IMR-90 (cell line): ENCODE measurements around the gene CDKN2D. TPM values are rescaled to one million over a fixed set of nuclear protein-coding genes. Genes with fewer than 3 reads are reported as not detected.

ENCODE experiments used
- ATAC-seq: fragments of 200-7000 bp; cut with Tn5 transposase; 2 replicates; pipeline ENCODE4 v1.9.1; 2020; ENCODE audit warnings: low read depth, mild to moderate bottlenecking, moderate library complexity
- BruUV-seq: library from RNA; stranded (reverse); fragments of 400-500 nt; replicated peaks from 2 replicates; lab custom pipeline; 2021; lab: Mats Ljungman, UMichigan
- CTCF ChIA-PET: fragments of 300-600 bp; formaldehyde crosslinking; extraction: SDS; loops from one replicate; lab custom pipeline; 2021; ENCODE audit warnings: antibody characterized with exemption; lab: Yijun Ruan, JAX
- POLR2A ChIA-PET: fragments of 300-600 bp; sonication (Branson Sonifier 250); formaldehyde crosslinking; loops from one replicate; lab custom pipeline; 2022; ENCODE audit warnings: antibody characterized with exemption; ENCODE audit not compliant: unreplicated experiment; lab: Charles Lee
- DNase-seq: peaks from one replicate; pipeline ENCODE4 v3.0.0; 2013
- H2AFZ ChIP-seq: replicated peaks from 2 replicates; pipeline ENCODE3; 2013; ENCODE audit warnings: low read length, mild to moderate bottlenecking; ENCODE audit not compliant: poor library complexity
- H2AK5ac ChIP-seq: 2 replicates; pipeline ENCODE4 v1.6.1; 2013; ENCODE audit warnings: low read depth, low read length, inconsistent platforms
- H2AK9ac ChIP-seq: replicated peaks from 2 replicates; pipeline ENCODE3; 2013; ENCODE audit warnings: mild to moderate bottlenecking, low read depth, low read length, moderate library complexity; ENCODE audit not compliant: poor library complexity
- H2BK120ac ChIP-seq: 2 replicates; pipeline ENCODE4 v1.6.1; 2013; ENCODE audit warnings: low read depth, low read length, inconsistent platforms
- H2BK15ac ChIP-seq: 3 replicates; pipeline ENCODE4 v1.6.1; 2013; ENCODE audit warnings: low read depth, low read length, inconsistent platforms
- H2BK20ac ChIP-seq: 2 replicates; pipeline ENCODE4 v1.6.1; 2013; ENCODE audit warnings: low read depth, mild to moderate bottlenecking, inconsistent platforms, low read length, moderate library complexity
- H2BK5ac ChIP-seq: 2 replicates; pipeline ENCODE4 v1.6.1; 2013; ENCODE audit warnings: mild to moderate bottlenecking, low read depth, low read length, inconsistent platforms; ENCODE audit not compliant: poor library complexity, severe bottlenecking
- H3K14ac ChIP-seq: replicated peaks from 2 replicates; pipeline ENCODE4 v1.6.1; 2013; ENCODE audit warnings: low read depth, low read length, inconsistent platforms
- H3K18ac ChIP-seq: 2 replicates; pipeline ENCODE4 v1.6.1; 2013; ENCODE audit warnings: low read depth, low read length, control low read depth
- H3K23ac ChIP-seq: 2 replicates; pipeline ENCODE4 v1.6.1; 2013; ENCODE audit warnings: low read depth, low read length, inconsistent platforms
- H3K27ac ChIP-seq: 2 replicates; pipeline ENCODE4 v1.5.1; 2013; ENCODE audit warnings: mild to moderate bottlenecking, control low read depth, low read length; ENCODE audit not compliant: insufficient read depth
- H3K27me3 ChIP-seq: 2 replicates; pipeline ENCODE4 v1.6.1; 2013; ENCODE audit warnings: low read length; ENCODE audit not compliant: control insufficient read depth, insufficient read depth
- H3K36me3 ChIP-seq: 2 replicates; pipeline ENCODE4 v1.6.1; 2013; ENCODE audit warnings: low read length, mixed read lengths; ENCODE audit not compliant: control insufficient read depth, insufficient read depth
- H3K4ac ChIP-seq: 2 replicates; pipeline ENCODE4 v1.6.1; 2013; ENCODE audit warnings: low read depth, low read length, inconsistent platforms
- H3K4me1 ChIP-seq: 2 replicates; pipeline ENCODE4 v1.6.1; 2013; ENCODE audit warnings: low read length, mixed read lengths; ENCODE audit not compliant: control insufficient read depth, insufficient read depth
- H3K4me2 ChIP-seq: 2 replicates; pipeline ENCODE4 v1.6.1; 2013; ENCODE audit warnings: low read depth, mild to moderate bottlenecking, control low read depth, low read length, moderate library complexity
- H3K4me3 ChIP-seq: 2 replicates; pipeline ENCODE4 v1.5.1; 2013; ENCODE audit warnings: low read depth, mild to moderate bottlenecking, control low read depth, low read length, moderate library complexity; ENCODE audit not compliant: insufficient read depth
- H3K56ac ChIP-seq: 2 replicates; pipeline ENCODE4 v1.6.1; 2013; ENCODE audit warnings: low read length, inconsistent platforms; ENCODE audit not compliant: insufficient read depth; ENCODE audit errors: extremely low read depth
- H3K79me1 ChIP-seq, 2 experiments: 2 replicates each; pipeline ENCODE4 v1.6.1; 2013; ENCODE audit warnings: low read length in 2 of 2, inconsistent platforms in 1 of 2, low read depth in 1 of 2
- H3K9ac ChIP-seq: 2 replicates; pipeline ENCODE4 v1.6.1; 2013; ENCODE audit warnings: low read depth, low read length, control low read depth
- H3K9me1 ChIP-seq: 2 replicates; pipeline ENCODE4 v1.6.1; 2013; ENCODE audit warnings: low read length, inconsistent platforms; ENCODE audit not compliant: insufficient read depth
- H3K9me3 ChIP-seq: 2 replicates; pipeline ENCODE4 v1.6.1; 2013; ENCODE audit warnings: low read length; ENCODE audit not compliant: control insufficient read depth, insufficient read depth
- H4K20me1 ChIP-seq: 2 replicates; pipeline ENCODE4 v1.6.1; 2013; ENCODE audit warnings: low read length, inconsistent platforms; ENCODE audit not compliant: insufficient read depth
- H4K5ac ChIP-seq: 2 replicates; pipeline ENCODE4 v1.6.1; 2013; ENCODE audit warnings: mild to moderate bottlenecking, low read depth, low read length, control low read depth
- H4K8ac ChIP-seq, 2 experiments: 2 replicates each; pipeline ENCODE4 v1.6.1; 2013; ENCODE audit warnings: low read depth in 2 of 2, low read length in 2 of 2, control low read depth in 1 of 2, inconsistent platforms in 1 of 2
- H4K91ac ChIP-seq: 2 replicates; pipeline ENCODE4 v1.6.1; 2013; ENCODE audit warnings: low read depth, low read length, inconsistent platforms; ENCODE audit not compliant: insufficient read depth
- BHLHE40 ChIP-seq: fragments of 150-350 bp; IDR thresholded peaks from 2 replicates; pipeline ENCODE4 v1.6.1; 2016; ENCODE audit warnings: mild to moderate bottlenecking, low read depth, low read length
- CHD1 ChIP-seq: IDR thresholded peaks from 2 replicates; pipeline ENCODE4 v1.6.1; 2012; ENCODE audit warnings: low read depth, low read length, improper control_type of control experiment
- FOS ChIP-seq: fragments of 150-350 bp; IDR thresholded peaks from 2 replicates; pipeline ENCODE4 v1.6.1; 2016; ENCODE audit warnings: low read depth, low read length
- WGBS, 2 experiments: methylation state at CpG; one replicate each; pipeline versions ENCODE4 v1.1.5 to v1.1.7; 2013; ENCODE audit warnings: missing lambda C conversion rate in 2 of 2; ENCODE audit not compliant: insufficient read length in 1 of 2; ENCODE audit errors: extremely low coverage in 2 of 2; 5-methylcytosine and 5-hydroxymethylcytosine counted together
- dilution Hi-C: fragments of 300-500 bp; cut with HindIII; formaldehyde crosslinking; loops from one replicate; pipeline ENCODE4 v1.14.3; 2018; ENCODE audit warnings: low sequenced_read_pairs; ENCODE audit not compliant: unreplicated experiment
- in situ Hi-C: fragments of 300-500 bp; cut with MboI; formaldehyde crosslinking; loops from 3 replicates; pipeline ENCODE4 v1.14.3; 2019; ENCODE audit warnings: low sequenced_read_pairs, inconsistent platforms, mixed read lengths
- intact Hi-C: fragments of 100-400 bp; cut with micrococcal nuclease; formaldehyde crosslinking; loops from 2 replicates; pipeline ENCODE4 v1.10.0; 2022
- polyA plus RNA-seq, 3 experiments: library from polyadenylated mRNA; depleted of rRNA; stranded (reverse); fragments of >200 nt; gene quantifications; 2 replicates each; pipeline ENCODE4 v1.2.3, GENCODE V29; 2012; ENCODE audit warnings: low replicate concordance in 1 of 3
- total RNA-seq: library from RNA; depleted of rRNA; stranded (reverse); fragments of >200 nt; gene quantifications from 2 replicates; pipeline ENCODE4 v1.2.3, GENCODE V29; 2012

The CDKN2D gene
- total and polyA plus RNA-seq, 2 of the 4 experiments (the other 2 are of a cell fraction) = 3.6 to 8.5 TPM

DNA sequence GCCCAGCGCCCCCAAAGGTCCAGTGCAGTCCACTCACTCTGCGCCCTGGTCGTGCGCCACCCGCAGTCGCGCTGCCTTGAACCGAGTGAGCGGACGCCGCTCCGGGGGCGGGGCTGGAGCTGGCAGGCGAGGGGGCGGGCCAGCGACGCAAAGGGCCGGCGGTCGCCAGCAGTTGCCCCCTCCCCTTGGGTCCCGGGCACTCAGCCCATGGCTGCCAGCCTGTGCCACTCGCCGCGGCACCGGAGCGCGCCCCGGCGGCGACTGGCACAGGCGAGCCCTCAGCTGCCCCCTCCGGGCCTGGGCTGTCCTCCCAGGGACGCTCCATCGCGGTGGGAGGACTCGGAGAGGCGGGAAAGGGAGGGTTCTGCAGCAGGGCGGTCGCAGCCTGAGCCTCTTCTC lies 51.4 kb downstream of the CDKN2D start, which contains the start of gene S1PR5:
Gene S1PR5, minus strand, starts transcription at position 87 of the 399 bp plus-strand sequence. CDS start 2,436 bp downstream, outside the sequence.
- no peak within 1 kb of the TSS for H3K56ac ChIP-seq
- H4K20me1 ChIP-seq = no peaks in the 10 kb centered on the region
- H3K4me1 ChIP-seq = peaks cover 4% of the 10 kb centered on the region
- H2BK15ac ChIP-seq = no peak within 1 kb of the TSS
- no peak within 1 kb of the TSS for H3K18ac ChIP-seq
- no peak within 1 kb of the TSS for H3K14ac ChIP-seq
- H2BK120ac ChIP-seq = no peak within 1 kb of the TSS
- 0 out of 2 replicates have a peak within 1 kb of the TSS, but pooled peaks have one; percentile 14 for H2AK5ac ChIP-seq
- in situ Hi-C loops = no loop called here
- no TSS peak for BruUV-seq
- peak within 1 kb of the TSS; percentile 18; the same call in 1 of the 2 replicates for H3K4ac ChIP-seq
- POLR2A ChIA-PET = no interaction called here
- peak within 1 kb of the TSS; percentile 52 for H3K23ac ChIP-seq
- no peak within 1 kb of the TSS; the same call in 1 of the 2 replicates for H3K9ac ChIP-seq
- H2AK9ac ChIP-seq = peak within 1 kb of the TSS; percentile 5
- H2BK20ac ChIP-seq = no peak within 1 kb of the TSS
- H2BK5ac ChIP-seq = no peak within 1 kb of the TSS
- no peaks in the 10 kb centered on the region for H3K79me1 ChIP-seq
- peaks cover 55% of the 10 kb centered on the region for H3K27me3 ChIP-seq
- no peaks in the 10 kb centered on the region for H3K9me1 ChIP-seq
- H3K9me3 ChIP-seq = no peaks in the 10 kb centered on the region
- ATAC-seq = peak; percentile 65
- WGBS, 2 experiments = 0% methylated on average over 11 of the region's 39 CpGs; no CpG with 5 or more reads in 1 of the 2 experiments
- no peaks in the 10 kb centered on the region for H3K36me3 ChIP-seq
- dilution Hi-C loops = no loop called here
- no peak for TF ChIP-seq FOS
- no peak for TF ChIP-seq CHD1
- no peak for TF ChIP-seq BHLHE40
- H4K5ac ChIP-seq = no peak within 1 kb of the TSS
- H4K8ac ChIP-seq = peak within 1 kb of the TSS; percentile 24 to 37; a peak in 1 of 4 replicates
- peak within 1 kb of the TSS; percentile 91 for H2AFZ ChIP-seq
- DNase-seq = no peak
- CTCF ChIA-PET = interaction anchor here (0.6 to 1.7 kb wide), 2 partner anchors 11 to 18 kb away, joined by 3 to 4 read pairs; no protein-coding TSS in a partner anchor
- H4K91ac ChIP-seq = no peak within 1 kb of the TSS
- intact Hi-C loops = no loop called here
- H3K27ac ChIP-seq = no peak within 1 kb of the TSS
- H3K4me3 ChIP-seq = peak within 1 kb of the TSS; percentile 48
- H3K4me2 ChIP-seq = peak within 1 kb of the TSS; percentile 86
